Body of pancreas (tissue), 4 donors: ENCODE results near the gene NUP153.

Experiments
- CTCF ChIP-seq, 7 experiments: fragments of 450-650 bp in 4 of 7; fragments of 200-600 bp in 3 of 7; sonication (generic) in 3 of 7; IDR thresholded peaks; one replicate each; pipeline ENCODE4 v1.5.1; 2016 to 2019; ENCODE audit warnings: antibody characterized with exemption in 7 of 7
- POLR2A ChIP-seq, 3 donors: fragments of 450-650 bp; IDR thresholded peaks; one replicate each; pipeline ENCODE4 v1.6.1; 2016; ENCODE audit warnings: antibody characterized with exemption in 3 of 3, mild to moderate bottlenecking in 2 of 3

- TF ChIP-seq CTCF (IDR thresholded peaks at IDR 0.05) (no peak), POLR2A (IDR thresholded peaks at IDR 0.05) (no peak)
These were observed 18.4 kb upstream of the NUP153 start for GRCh38 chr6:17725083-17725482.
